ENCODE results near the gene C15orf61. TPM values are rescaled to one million over a fixed set of nuclear protein-coding genes. Genes with fewer than 3 reads are reported as not detected.

The C15orf61 gene
- total and polyA plus RNA-seq, 11 donors: 3.6 to 11.7 (median 9.9) TPM

DNA sequence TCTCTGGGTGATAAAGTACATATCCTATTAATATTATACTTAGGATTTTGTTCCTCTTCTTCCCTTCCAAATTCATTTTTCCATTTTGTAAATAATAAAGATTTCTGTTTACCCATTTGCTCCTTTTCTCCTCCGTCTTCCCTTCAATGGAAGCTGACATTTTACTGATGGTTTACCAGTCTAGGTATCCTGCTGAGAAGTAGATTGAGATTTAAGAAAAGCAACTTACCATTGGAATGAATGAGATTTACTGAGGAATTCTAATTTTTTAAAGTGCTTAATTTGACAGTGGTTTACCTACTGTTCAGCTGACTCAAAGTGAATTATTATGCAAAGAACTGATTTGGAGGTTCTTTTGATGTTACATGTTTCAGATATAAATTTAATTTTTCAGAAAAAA, 2.4 kb downstream of the C15orf61 start:
- peak overlapping the region in 7 of 12 donors; percentile 96 to 99 (median 98) for H3K27ac ChIP-seq
- H3K4me1 ChIP-seq: peaks cover 0 to 39% (median 25%) of the 10 kb centered on the region in 12 donors
- H3K27me3 ChIP-seq: no peaks in the 10 kb centered on the region
- no peaks in the 10 kb centered on the region for H3K9me3 ChIP-seq
- H3K4me3 ChIP-seq: peak overlapping the region in 6 of 12 donors; percentile 64 to 91 (median 78)
- WGBS, 4 donors: 63 to 86% (median 81%) methylated on average over 1 of the region's 1 CpG
- no peak for ATAC-seq
- intact Hi-C loops (cut with DNase I): loop anchor here in 5 of 10 donors (5.0 to 10.0 kb wide), 2 partner anchors 311 to 314 kb away; no protein-coding TSS in a partner anchor
- no peak for DNase-seq
- no peak for TF ChIP-seq POLR2A (IDR thresholded peaks at IDR 0.05)
- TF ChIP-seq, protein P1, sequence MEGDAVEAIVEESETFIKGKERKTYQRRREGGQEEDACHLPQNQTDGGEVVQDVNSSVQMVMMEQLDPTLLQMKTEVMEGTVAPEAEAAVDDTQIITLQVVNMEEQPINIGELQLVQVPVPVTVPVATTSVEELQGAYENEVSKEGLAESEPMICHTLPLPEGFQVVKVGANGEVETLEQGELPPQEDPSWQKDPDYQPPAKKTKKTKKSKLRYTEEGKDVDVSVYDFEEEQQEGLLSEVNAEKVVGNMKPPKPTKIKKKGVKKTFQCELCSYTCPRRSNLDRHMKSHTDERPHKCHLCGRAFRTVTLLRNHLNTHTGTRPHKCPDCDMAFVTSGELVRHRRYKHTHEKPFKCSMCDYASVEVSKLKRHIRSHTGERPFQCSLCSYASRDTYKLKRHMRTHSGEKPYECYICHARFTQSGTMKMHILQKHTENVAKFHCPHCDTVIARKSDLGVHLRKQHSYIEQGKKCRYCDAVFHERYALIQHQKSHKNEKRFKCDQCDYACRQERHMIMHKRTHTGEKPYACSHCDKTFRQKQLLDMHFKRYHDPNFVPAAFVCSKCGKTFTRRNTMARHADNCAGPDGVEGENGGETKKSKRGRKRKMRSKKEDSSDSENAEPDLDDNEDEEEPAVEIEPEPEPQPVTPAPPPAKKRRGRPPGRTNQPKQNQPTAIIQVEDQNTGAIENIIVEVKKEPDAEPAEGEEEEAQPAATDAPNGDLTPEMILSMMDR (IDR thresholded peaks at IDR 0.05): no peak
- H3K36me3 ChIP-seq: peaks cover 0 to 22% (median 11%) of the 10 kb centered on the region in 9 donors

DNA sequence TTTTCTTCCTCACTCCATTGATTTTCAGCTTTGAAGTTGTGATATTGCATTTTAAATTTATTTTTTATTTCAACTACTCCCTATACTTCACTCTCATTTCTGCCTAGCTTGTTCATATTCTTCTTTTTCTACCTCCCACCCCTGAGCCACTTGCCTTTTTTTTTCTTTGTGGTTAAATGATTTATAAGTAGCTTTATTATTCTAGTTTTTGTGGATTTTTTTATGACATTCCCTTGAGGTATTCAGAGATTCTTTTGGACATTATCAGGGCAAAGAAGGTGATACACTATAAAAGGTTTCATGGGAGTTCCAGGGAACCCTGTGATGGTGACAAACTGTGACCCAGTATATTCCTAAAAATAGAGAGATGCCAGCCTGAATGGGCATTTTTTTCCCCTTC, 3.3 kb downstream of the C15orf61 start:
- intact Hi-C loops (cut with DNase I): loop anchor here in 6 of 10 donors (2.0 to 10.0 kb wide), 3 partner anchors 17 to 313 kb away; no protein-coding TSS in a partner anchor
- no peak overlapping the region for H3K27ac ChIP-seq
- H3K9me3 ChIP-seq: no peaks in the 10 kb centered on the region
- no peak for TF ChIP-seq POLR2A (IDR thresholded peaks at IDR 0.05)
- TF ChIP-seq, protein P1 (IDR thresholded peaks at IDR 0.05): no peak
- no peaks in the 10 kb centered on the region for H3K27me3 ChIP-seq
- H3K36me3 ChIP-seq: peaks cover 0 to 31% (median 11%) of the 10 kb centered on the region in 9 donors
- no peak overlapping the region for H3K4me3 ChIP-seq
- no peak for ATAC-seq
- H3K4me1 ChIP-seq: peaks cover 0 to 42% (median 25%) of the 10 kb centered on the region in 12 donors
- DNase-seq: no peak

DNA sequence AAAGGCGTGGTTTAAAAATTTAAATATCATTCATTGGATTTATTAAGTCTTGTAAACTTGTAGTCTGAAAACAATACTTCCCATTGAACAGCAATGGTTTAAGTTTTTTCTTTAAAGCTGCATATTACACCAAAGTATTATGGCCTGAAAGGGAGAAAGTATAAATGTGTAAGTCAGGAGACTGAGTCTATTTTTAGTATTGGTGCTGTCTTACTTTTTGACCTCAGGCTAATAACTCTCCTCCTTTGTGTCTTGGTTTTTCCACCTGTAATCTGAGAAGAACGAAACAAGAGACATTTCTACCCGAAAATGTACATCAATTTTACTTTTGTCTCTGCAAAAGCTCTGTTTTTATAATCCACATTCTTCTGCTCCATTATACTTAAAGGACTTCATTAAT, 7.6 kb downstream of the C15orf61 start:
- intact Hi-C loops (cut with DNase I): loop anchor here in 1 of 10 donors (10.0 kb wide), 1 partner anchor 306 kb away; no protein-coding TSS in a partner anchor
- no peaks in the 10 kb centered on the region for H3K27me3 ChIP-seq
- no peak overlapping the region for H3K4me3 ChIP-seq
- TF ChIP-seq, protein P1 (IDR thresholded peaks at IDR 0.05): no peak
- no peak for TF ChIP-seq POLR2A (IDR thresholded peaks at IDR 0.05)
- ATAC-seq (no peak), DNase-seq (no peak)
- peaks cover 0 to 24% (median 10%) of the 10 kb centered on the region in 12 donors for H3K4me1 ChIP-seq
- no peak overlapping the region for H3K27ac ChIP-seq
- 93 to 96% (median 96%) methylated on average over 3 of the region's 3 CpGs for WGBS, 4 donors
- no peaks in the 10 kb centered on the region for H3K9me3 ChIP-seq
- H3K36me3 ChIP-seq: peaks cover 0 to 38% (median 11%) of the 10 kb centered on the region in 9 donors

DNA sequence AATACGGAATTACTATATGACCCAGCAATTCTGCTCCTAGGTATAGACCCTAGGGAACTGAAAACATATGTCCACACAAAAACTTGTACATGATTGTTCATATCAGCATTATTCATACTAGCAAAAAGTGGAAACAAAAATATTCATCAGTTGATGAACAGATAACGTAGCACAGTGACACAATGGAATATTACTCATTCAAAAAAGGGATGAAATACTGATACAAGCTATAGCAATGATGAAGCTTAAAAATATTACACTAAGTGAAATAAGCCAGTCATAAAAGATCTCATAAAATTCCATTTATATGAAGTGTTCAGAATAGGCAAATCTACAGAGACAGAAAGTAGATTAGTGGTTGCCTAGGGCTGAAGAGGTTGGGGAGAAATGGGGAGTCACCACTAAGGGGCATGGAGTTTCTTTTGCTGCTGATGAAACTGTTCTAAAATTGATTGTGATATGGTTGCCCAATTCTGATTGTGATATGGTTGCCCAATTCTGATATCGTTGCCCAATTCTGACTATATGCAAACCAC, 10.5 kb downstream of the C15orf61 start:
- Histone ChIP-seq H3K36me3 (peaks cover 0 to 35% (median 9%) of the 10 kb centered on the region in 9 donors), H3K4me1 (peaks cover 0 to 10% (median 0%) of the 10 kb centered on the region in 12 donors), H3K9me3 (no peaks in the 10 kb centered on the region), H3K27ac (no peak overlapping the region), H3K27me3 (no peaks in the 10 kb centered on the region), H3K4me3 (no peak overlapping the region)
- no peak for DNase-seq
- WGBS, 4 donors: 80 to 83% (median 82%) methylated on average over 3 of the region's 3 CpGs
- TF ChIP-seq, protein P1 (IDR thresholded peaks at IDR 0.05): no peak
- no peak for TF ChIP-seq POLR2A (IDR thresholded peaks at IDR 0.05)
- intact Hi-C loops (cut with DNase I): no loop called here
- ATAC-seq: no peak

All from heart left ventricle (tissue), 16 donors.